Spleen (tissue), 11 donors: Measurements from ENCODE around the gene TOP3B. TPM values are rescaled to one million over a fixed set of nuclear protein-coding genes. Genes with fewer than 3 reads are reported as not detected.

Experiments
- DNase-seq: peaks from one replicate; pipeline ENCODE4 v3.0.0-alpha.2; 2020
- H3K27ac ChIP-seq, 8 donors: fragments of 200-600 bp; sonication (generic) in 7 of 8; 1 replicate in 4 of 8; 2 replicates in 4 of 8; pipeline versions ENCODE4 v1.5.0 to v1.8.0; 2016 to 2021; ENCODE audit warnings: inconsistent platforms in 4 of 8, mild to moderate bottlenecking in 4 of 8, moderate library complexity in 1 of 8
- H3K27me3 ChIP-seq, 7 donors: fragments of 200-600 bp; sonication (generic) in 6 of 7; replicated peaks in 1 of 7; 1 replicate in 4 of 7; 2 replicates in 3 of 7; pipeline versions ENCODE4 v1.5.0 to v1.8.0; 2016 to 2021; ENCODE audit warnings: inconsistent platforms in 3 of 7, mild to moderate bottlenecking in 1 of 7
- H3K36me3 ChIP-seq, 6 donors: fragments of 200-600 bp; sonication (generic) in 5 of 6; 1 replicate in 4 of 6; 2 replicates in 2 of 6; pipeline versions ENCODE4 v1.5.0 to v1.8.0; 2016 to 2021; ENCODE audit warnings: inconsistent platforms in 2 of 6
- H3K4me1 ChIP-seq, 6 donors: fragments of 200-600 bp; sonication (generic) in 5 of 6; 1 replicate in 3 of 6; 2 replicates in 3 of 6; pipeline versions ENCODE4 v1.5.0 to v1.8.0; 2016 to 2021; ENCODE audit warnings: inconsistent platforms in 3 of 6
- H3K4me3 ChIP-seq, 8 donors: fragments of 200-600 bp; sonication (generic) in 7 of 8; 1 replicate in 4 of 8; 2 replicates in 4 of 8; pipeline versions ENCODE4 v1.5.0 to v1.8.0; 2016 to 2021; ENCODE audit warnings: inconsistent platforms in 4 of 8, mild to moderate bottlenecking in 4 of 8, moderate library complexity in 2 of 8
- H3K9me3 ChIP-seq, 8 donors: fragments of 200-600 bp; sonication (generic) in 7 of 8; 1 replicate in 4 of 8; 2 replicates in 4 of 8; pipeline versions ENCODE4 v1.5.0 to v1.8.0; 2016 to 2021; ENCODE audit warnings: inconsistent platforms in 4 of 8
- CTCF ChIP-seq, 11 experiments: fragments of 200-600 bp in 7 of 11; fragments of 450-650 bp in 4 of 11; sonication (generic) in 4 of 11; IDR thresholded peaks in 8 of 11; conservative IDR thresholded peaks in 3 of 11; 1 replicate in 7 of 11; 2 replicates in 4 of 11; pipeline versions ENCODE4 v1.4.0 to v1.8.0; 2016 to 2021; ENCODE audit warnings: antibody characterized with exemption in 11 of 11, inconsistent platforms in 4 of 11, mild to moderate bottlenecking in 1 of 11
- POLR2A ChIP-seq, 3 donors: fragments of 450-650 bp; IDR thresholded peaks; one replicate each; pipeline ENCODE4 v1.5.1; 2017; ENCODE audit warnings: antibody characterized with exemption in 3 of 3, mild to moderate bottlenecking in 1 of 3
- POLR2AphosphoS5 ChIP-seq, 3 donors: sonication (generic); formaldehyde crosslinking; IDR thresholded peaks; one replicate each; pipeline ENCODE4 v1.5.1; 2017; ENCODE audit warnings: antibody characterized with exemption in 3 of 3
- WGBS, 5 donors: extraction: QIAGEN DNeasy Blood & Tissue Kit in 3 of 5; methylation state at CpG; one replicate each; pipeline versions ENCODE4 v1.1.5 to v1.1.7; 2013 to 2018; 5-methylcytosine and 5-hydroxymethylcytosine counted together
- intact Hi-C: fragments of 100-400 bp; cut with DNase I; formaldehyde crosslinking; loops from one replicate; pipeline ENCODE4 v1.15.0; 2023; ENCODE audit warnings: low total_unique reads
- polyA plus RNA-seq, 3 donors: library from polyadenylated mRNA; stranded (reverse); fragments of 200-250 nt; gene quantifications; one replicate each; pipeline ENCODE4 v1.2.1, GENCODE V29; 2013
- total RNA-seq, 7 donors: library from RNA; depleted of rRNA in 3 of 7; stranded (reverse); fragments of >200 nt in 3 of 7; fragmentation: NEBNext Ultra II Directional in 4 of 7; extraction: Animal tissue kit (Norgen Biotek cat#: 25700) in 4 of 7; gene quantifications; one replicate each; pipeline versions ENCODE4 v1.1.0 to v1.2.1, GENCODE V29; 2016 to 2021
- donor health status: healthy with polysubstance abuse.
- donor health status: DM: no; HTN: no; CAD: no; lungs with moderate emphysema.
- donor health status: DM: no; HTN: no; CAD: no.
- donor health status: Bipolar disorder and iron deficiency.
- donor health status: healthy.
- donor health status: DM: no; HTN: no; CAD: no.
- donor health status: DM: yes; HTN: yes; CAD: no.

TOP3B gene
- total and polyA plus RNA-seq, 10 donors: 12.6 to 66.4 (median 46.7) TPM

GRCh38 chr22:22011964-22012363, 29.4 kb upstream of the TOP3B start:
- Histone ChIP-seq H3K4me3 (no peak overlapping the region), H3K27ac (no peak overlapping the region), H3K9me3 (no peaks in the 10 kb centered on the region), H3K36me3 (no peaks in the 10 kb centered on the region), H3K4me1 (no peaks in the 10 kb centered on the region), H3K27me3 (peaks cover 0 to 21% (median 0%) of the 10 kb centered on the region in 7 donors)
- intact Hi-C loops: no loop called here
- 52 to 77% (median 67%) methylated on average over 1 of the region's 1 CpG for WGBS, 5 donors
- no peak for DNase-seq
- TF ChIP-seq POLR2AphosphoS5 (IDR thresholded peaks at IDR 0.05): no peak
- TF ChIP-seq POLR2A (IDR thresholded peaks at IDR 0.05): no peak
- TF ChIP-seq CTCF (IDR thresholded peaks at IDR 0.05 in 8 of 11, conservative IDR thresholded peaks at IDR 0.05 in 3 of 11): no peak

DNA sequence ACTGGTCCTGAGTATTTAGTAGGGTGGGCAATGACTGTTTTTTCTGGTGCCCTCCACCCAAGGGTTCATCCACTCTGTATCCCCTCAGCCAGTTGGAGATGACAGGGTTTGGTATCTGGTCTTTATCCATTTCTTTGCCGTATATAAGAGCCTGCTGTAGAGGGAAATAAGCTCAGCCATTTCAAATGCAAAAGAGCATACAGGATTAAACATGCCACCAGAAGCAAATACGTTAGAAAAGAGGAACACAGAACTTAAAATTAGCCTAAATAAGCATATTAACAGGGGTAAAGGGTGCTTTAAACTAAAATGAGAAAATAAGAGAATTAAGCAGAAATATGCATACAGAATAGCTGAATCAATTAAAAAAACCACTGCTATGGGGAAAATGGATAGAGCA, 27.8 kb upstream of the TOP3B start:
- no peak for DNase-seq
- H3K9me3 ChIP-seq: no peaks in the 10 kb centered on the region
- WGBS, 5 donors: 32 to 40% (median 37%) methylated on average over 2 of the region's 2 CpGs
- H3K27ac ChIP-seq: no peak overlapping the region
- H3K4me1 ChIP-seq: no peaks in the 10 kb centered on the region
- no peak for TF ChIP-seq POLR2AphosphoS5 (IDR thresholded peaks at IDR 0.05)
- no peak for TF ChIP-seq CTCF (IDR thresholded peaks at IDR 0.05 in 8 of 11, conservative IDR thresholded peaks at IDR 0.05 in 3 of 11)
- TF ChIP-seq POLR2A (IDR thresholded peaks at IDR 0.05): no peak
- intact Hi-C loops: no loop called here
- H3K36me3 ChIP-seq: no peaks in the 10 kb centered on the region
- H3K4me3 ChIP-seq: no peak overlapping the region
- peaks cover 0 to 21% (median 0%) of the 10 kb centered on the region in 7 donors for H3K27me3 ChIP-seq

DNA sequence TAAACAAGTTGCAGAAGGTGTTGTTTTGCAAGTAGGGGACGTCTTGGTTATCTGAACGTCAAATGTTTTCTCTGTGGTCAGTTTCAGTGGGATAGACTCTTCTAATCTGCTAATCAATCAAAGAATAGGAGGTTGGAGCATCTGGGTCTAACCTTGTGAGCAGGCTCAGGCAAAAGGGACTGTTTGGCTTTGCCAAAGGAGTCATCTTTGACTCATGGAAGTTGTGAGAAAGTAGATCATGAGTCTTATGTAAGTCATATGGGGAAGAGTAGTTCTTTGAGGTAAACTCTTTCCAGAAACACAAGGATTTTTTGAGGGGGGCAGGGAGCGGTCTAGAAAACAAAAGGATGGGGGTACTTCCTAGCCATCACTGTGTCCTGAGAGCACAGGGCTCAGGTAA, 27.1 kb upstream of the TOP3B start:
- no peak for DNase-seq
- H3K9me3 ChIP-seq: no peaks in the 10 kb centered on the region
- 66 to 80% (median 73%) methylated on average over 3 of the region's 3 CpGs for WGBS, 5 donors
- no peak for TF ChIP-seq POLR2AphosphoS5 (IDR thresholded peaks at IDR 0.05)
- TF ChIP-seq POLR2A (IDR thresholded peaks at IDR 0.05): no peak
- no peak for TF ChIP-seq CTCF (IDR thresholded peaks at IDR 0.05 in 8 of 11, conservative IDR thresholded peaks at IDR 0.05 in 3 of 11)
- intact Hi-C loops: no loop called here
- no peaks in the 10 kb centered on the region for H3K36me3 ChIP-seq
- no peak overlapping the region for H3K27ac ChIP-seq
- H3K27me3 ChIP-seq: peaks cover 0 to 21% (median 0%) of the 10 kb centered on the region in 7 donors
- no peak overlapping the region for H3K4me3 ChIP-seq
- no peaks in the 10 kb centered on the region for H3K4me1 ChIP-seq

- Histone ChIP-seq H3K27me3 (peaks cover 0 to 12% (median 0%) of the 10 kb centered on the region in 7 donors), H3K27ac (no peak overlapping the region), H3K4me1 (no peaks in the 10 kb centered on the region), H3K36me3 (no peaks in the 10 kb centered on the region), H3K4me3 (no peak overlapping the region), H3K9me3 (no peaks in the 10 kb centered on the region)
- intact Hi-C loops: no loop called here
- no peak for DNase-seq
- no peak for TF ChIP-seq POLR2A (IDR thresholded peaks at IDR 0.05)
- TF ChIP-seq CTCF (IDR thresholded peaks at IDR 0.05 in 8 of 11, conservative IDR thresholded peaks at IDR 0.05 in 3 of 11): no peak
- TF ChIP-seq POLR2AphosphoS5 (IDR thresholded peaks at IDR 0.05): no peak
- WGBS, 5 donors: 89 to 95% (median 91%) methylated on average over 6 of the region's 6 CpGs
Measured at GRCh38 chr22:22006596-22006990, 24.0 kb upstream of the TOP3B start.
